WTC11 (cell line): ENCODE data around the gene FAM110A. TPM values are rescaled to one million over a fixed set of nuclear protein-coding genes. Genes with fewer than 3 reads are reported as not detected.

Experiments used
- ATAC-seq: fragments of 200-7000 bp; cut with Tn5 transposase; 2 replicates; pipeline ENCODE4 v1.10.0; 2021; ENCODE audit warnings: mild to moderate bottlenecking, moderate library complexity
- CTCF ChIA-PET: fragments of 300-600 bp; sonication (Branson Sonifier 250); formaldehyde crosslinking; loops from one replicate; lab custom pipeline; 2021; ENCODE audit warnings: antibody characterized with exemption; lab: Charles Lee
- POLR2A ChIA-PET: fragments of 350-600 bp; sonication (Branson Sonifier 250); formaldehyde crosslinking; loops from one replicate; lab custom pipeline; 2021; ENCODE audit warnings: antibody characterized with exemption; lab: Charles Lee
- DNase-seq: peaks from one replicate; pipeline ENCODE4 v3.0.0; 2021; ENCODE audit warnings: low spot score
- H3K27ac Mint-ChIP-seq: 2 replicates; pipeline ENCODE4 v1.8.0; 2021; ENCODE audit warnings: mixed read lengths
- H3K27me3 Mint-ChIP-seq: 2 replicates; pipeline ENCODE4 v1.8.0; 2021; ENCODE audit warnings: low read depth, mild to moderate bottlenecking, moderate library complexity, mixed read lengths
- H3K36me3 Mint-ChIP-seq: 2 replicates; pipeline ENCODE4 v1.8.0; 2021; ENCODE audit warnings: mixed read lengths
- H3K4me1 Mint-ChIP-seq: 2 replicates; pipeline ENCODE4 v1.8.0; 2022; ENCODE audit warnings: mixed read lengths
- H3K4me3 Mint-ChIP-seq: 2 replicates; pipeline ENCODE4 v1.8.0; 2021; ENCODE audit warnings: mild to moderate bottlenecking, moderate library complexity, mixed read lengths
- H3K9me3 Mint-ChIP-seq: 2 replicates; pipeline ENCODE4 v1.8.0; 2021; ENCODE audit warnings: mixed read lengths
- CREM ChIP-seq: sonication (generic); formaldehyde crosslinking; IDR thresholded peaks from 2 replicates; pipeline ENCODE4 v1.8.1; 2022; ENCODE audit warnings: mild to moderate bottlenecking, missing genetic modification reagents, moderate library complexity
- ESRRA ChIP-seq: sonication (generic); formaldehyde crosslinking; IDR thresholded peaks from 2 replicates; pipeline ENCODE4 v1.8.1; 2022; ENCODE audit warnings: mild to moderate bottlenecking, missing genetic modification reagents, borderline replicate concordance
- FOXP1 ChIP-seq: sonication (generic); formaldehyde crosslinking; IDR thresholded peaks from 2 replicates; pipeline ENCODE4 v1.8.0; 2022; ENCODE audit warnings: missing genetic modification reagents, mild to moderate bottlenecking, moderate library complexity, borderline replicate concordance
- GRHL2 ChIP-seq: fragments of 250-450 bp; sonication (Bioruptor Pico); IDR thresholded peaks from 2 replicates; pipeline ENCODE4 v1.8.0; 2022; ENCODE audit warnings: mild to moderate bottlenecking, moderate library complexity; ENCODE audit not compliant: insufficient replicate concordance, severe bottlenecking
- MYBL2 ChIP-seq: sonication (generic); formaldehyde crosslinking; IDR thresholded peaks from 2 replicates; pipeline ENCODE4 v1.8.1; 2023; ENCODE audit warnings: mild to moderate bottlenecking, moderate library complexity, missing genetic modification reagents
- NFE2L1 ChIP-seq: sonication (generic); formaldehyde crosslinking; IDR thresholded peaks from 2 replicates; pipeline ENCODE4 v1.8.1; 2023; ENCODE audit warnings: missing genetic modification reagents
- NR1H2 ChIP-seq: sonication (generic); formaldehyde crosslinking; IDR thresholded peaks from 2 replicates; pipeline ENCODE4 v1.9.0; 2021; ENCODE audit warnings: mild to moderate bottlenecking, moderate library complexity, missing genetic modification reagents
- RELA ChIP-seq: sonication (generic); formaldehyde crosslinking; IDR thresholded peaks from 2 replicates; pipeline ENCODE4 v1.8.1; 2022; ENCODE audit warnings: missing genetic modification reagents, mild to moderate bottlenecking, borderline replicate concordance
- SMAD3 ChIP-seq: sonication (generic); formaldehyde crosslinking; IDR thresholded peaks from 2 replicates; pipeline ENCODE4 v1.8.0; 2022; ENCODE audit warnings: missing genetic modification reagents, mild to moderate bottlenecking, borderline replicate concordance
- TEAD4 ChIP-seq: sonication (generic); formaldehyde crosslinking; IDR thresholded peaks from 2 replicates; pipeline ENCODE4 v1.8.0; 2022; ENCODE audit warnings: mild to moderate bottlenecking, missing genetic modification reagents
- TP53 ChIP-seq: sonication (generic); formaldehyde crosslinking; IDR thresholded peaks from 2 replicates; pipeline ENCODE4 v1.8.1; 2023; ENCODE audit warnings: mild to moderate bottlenecking, missing genetic modification reagents
- ZBTB21 ChIP-seq: sonication (generic); formaldehyde crosslinking; IDR thresholded peaks from 2 replicates; pipeline ENCODE4 v1.8.1; 2023; ENCODE audit warnings: mild to moderate bottlenecking, missing genetic modification reagents, borderline replicate concordance
- ZNF138 ChIP-seq: sonication (generic); formaldehyde crosslinking; conservative IDR thresholded peaks from 2 replicates; pipeline ENCODE4 v1.8.1; 2022; ENCODE audit warnings: mild to moderate bottlenecking, moderate library complexity, missing genetic modification reagents
- ZNF671 ChIP-seq: fragments of 250-450 bp; sonication (Bioruptor Pico); IDR thresholded peaks from 2 replicates; pipeline ENCODE4 v1.8.0; 2021; ENCODE audit warnings: mild to moderate bottlenecking
- total RNA-seq: library from RNA; stranded (reverse); gene quantifications from 3 replicates; pipeline ENCODE4 v1.2.3, GENCODE V29; 2021
- TF ChIP-seq, protein P1 (sequence below): fragments of 200-600 bp; IDR thresholded peaks from 2 replicates; pipeline ENCODE4 v1.8.0; 2022; ENCODE audit warnings: antibody characterized with exemption
- TF ChIP-seq, protein P2 (sequence below): fragments of 250-450 bp; sonication (Bioruptor Pico); IDR thresholded peaks from 2 replicates; pipeline ENCODE4 v1.9.0; 2021; ENCODE audit warnings: mild to moderate bottlenecking, borderline replicate concordance
- TF ChIP-seq, protein P3 (sequence below): sonication (generic); formaldehyde crosslinking; IDR thresholded peaks from 2 replicates; pipeline ENCODE4 v1.8.1; 2023; ENCODE audit warnings: mild to moderate bottlenecking, missing genetic modification reagents, moderate library complexity
- TF ChIP-seq, protein P4 (sequence below): sonication (generic); formaldehyde crosslinking; IDR thresholded peaks from 2 replicates; pipeline ENCODE4 v1.8.1; 2023; ENCODE audit warnings: mild to moderate bottlenecking, missing genetic modification reagents
- TF ChIP-seq, protein P5 (sequence below): sonication (generic); formaldehyde crosslinking; IDR thresholded peaks from 2 replicates; pipeline ENCODE4 v1.8.0; 2023; ENCODE audit warnings: missing genetic modification reagents, mild to moderate bottlenecking, borderline replicate concordance

The FAM110A gene
- total RNA-seq, 1 experiment from 2014 or later = 18.8 TPM

DNA sequence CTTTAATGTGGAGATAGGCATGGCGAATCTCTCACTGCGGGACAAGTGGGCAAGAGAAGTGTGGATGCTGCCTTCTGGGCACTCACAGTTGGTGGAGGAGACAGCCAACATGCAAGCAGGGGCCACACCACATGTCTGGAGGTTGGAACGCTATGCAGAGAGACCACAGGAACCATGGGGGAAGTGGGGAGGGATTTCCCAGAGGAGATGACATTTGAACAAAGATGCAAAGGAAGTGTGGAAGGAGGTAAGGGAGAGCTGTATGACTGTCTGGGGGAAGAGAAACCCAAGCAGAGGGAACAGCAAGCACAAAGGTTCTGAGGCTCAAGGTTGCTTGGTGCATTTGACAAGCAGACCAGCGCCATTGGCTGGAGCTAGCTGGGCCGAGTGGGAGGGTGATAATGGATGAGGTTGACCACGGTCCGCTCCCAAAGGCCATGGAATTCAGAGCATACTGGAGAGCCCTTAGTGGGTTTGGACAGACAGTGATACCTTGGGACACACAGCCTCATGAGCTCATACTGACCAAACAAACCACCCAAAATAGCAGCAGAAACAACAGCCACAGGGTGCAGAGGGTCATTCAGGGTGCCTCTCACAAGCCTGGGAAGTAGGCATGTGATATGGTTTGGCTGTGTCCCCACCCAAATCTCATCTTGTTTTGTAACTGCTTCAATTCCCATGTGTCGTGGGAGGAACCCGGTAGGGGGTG is 7.6 kb upstream of the FAM110A start:
- DNase-seq (no peak), ATAC-seq (no peak)
- no peak overlapping the region for H3K27ac Mint-ChIP-seq

More for the DNA sequence above, 7.6 kb upstream of the FAM110A start:
- no peaks in the 10 kb centered on the region; the same call in 1 of the 2 replicates for H3K27me3 Mint-ChIP-seq
- ChIA-PET CTCF (interaction anchor here (1.3 kb wide), 1 partner anchor 59 kb away, joined by 3 read pairs; no protein-coding TSS in a partner anchor), POLR2A (interaction anchor here (0.6 kb wide), 1 partner anchor 24 kb away, joined by 4 read pairs; no protein-coding TSS in a partner anchor)
- TF ChIP-seq TEAD4 (no peak), RELA (CRISPR knock-in tag) (no peak), ZNF671 (CRISPR knock-in tag) (no peak), SMAD3 (CRISPR knock-in tag) (no peak), ESRRA (CRISPR knock-in tag) (no peak), CREM (no peak), NFE2L1 (CRISPR knock-in tag) (no peak), MYBL2 (no peak), ZBTB21 (CRISPR knock-in tag) (no peak), GRHL2 (CRISPR knock-in tag) (no peak), FOXP1 (CRISPR knock-in tag) (no peak), NR1H2 (no peak), TP53 (CRISPR knock-in tag) (no peak), ZNF138 (CRISPR knock-in tag) (no peak)
- TF ChIP-seq, protein P1, sequence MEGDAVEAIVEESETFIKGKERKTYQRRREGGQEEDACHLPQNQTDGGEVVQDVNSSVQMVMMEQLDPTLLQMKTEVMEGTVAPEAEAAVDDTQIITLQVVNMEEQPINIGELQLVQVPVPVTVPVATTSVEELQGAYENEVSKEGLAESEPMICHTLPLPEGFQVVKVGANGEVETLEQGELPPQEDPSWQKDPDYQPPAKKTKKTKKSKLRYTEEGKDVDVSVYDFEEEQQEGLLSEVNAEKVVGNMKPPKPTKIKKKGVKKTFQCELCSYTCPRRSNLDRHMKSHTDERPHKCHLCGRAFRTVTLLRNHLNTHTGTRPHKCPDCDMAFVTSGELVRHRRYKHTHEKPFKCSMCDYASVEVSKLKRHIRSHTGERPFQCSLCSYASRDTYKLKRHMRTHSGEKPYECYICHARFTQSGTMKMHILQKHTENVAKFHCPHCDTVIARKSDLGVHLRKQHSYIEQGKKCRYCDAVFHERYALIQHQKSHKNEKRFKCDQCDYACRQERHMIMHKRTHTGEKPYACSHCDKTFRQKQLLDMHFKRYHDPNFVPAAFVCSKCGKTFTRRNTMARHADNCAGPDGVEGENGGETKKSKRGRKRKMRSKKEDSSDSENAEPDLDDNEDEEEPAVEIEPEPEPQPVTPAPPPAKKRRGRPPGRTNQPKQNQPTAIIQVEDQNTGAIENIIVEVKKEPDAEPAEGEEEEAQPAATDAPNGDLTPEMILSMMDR = no peak
- TF ChIP-seq, protein P2, sequence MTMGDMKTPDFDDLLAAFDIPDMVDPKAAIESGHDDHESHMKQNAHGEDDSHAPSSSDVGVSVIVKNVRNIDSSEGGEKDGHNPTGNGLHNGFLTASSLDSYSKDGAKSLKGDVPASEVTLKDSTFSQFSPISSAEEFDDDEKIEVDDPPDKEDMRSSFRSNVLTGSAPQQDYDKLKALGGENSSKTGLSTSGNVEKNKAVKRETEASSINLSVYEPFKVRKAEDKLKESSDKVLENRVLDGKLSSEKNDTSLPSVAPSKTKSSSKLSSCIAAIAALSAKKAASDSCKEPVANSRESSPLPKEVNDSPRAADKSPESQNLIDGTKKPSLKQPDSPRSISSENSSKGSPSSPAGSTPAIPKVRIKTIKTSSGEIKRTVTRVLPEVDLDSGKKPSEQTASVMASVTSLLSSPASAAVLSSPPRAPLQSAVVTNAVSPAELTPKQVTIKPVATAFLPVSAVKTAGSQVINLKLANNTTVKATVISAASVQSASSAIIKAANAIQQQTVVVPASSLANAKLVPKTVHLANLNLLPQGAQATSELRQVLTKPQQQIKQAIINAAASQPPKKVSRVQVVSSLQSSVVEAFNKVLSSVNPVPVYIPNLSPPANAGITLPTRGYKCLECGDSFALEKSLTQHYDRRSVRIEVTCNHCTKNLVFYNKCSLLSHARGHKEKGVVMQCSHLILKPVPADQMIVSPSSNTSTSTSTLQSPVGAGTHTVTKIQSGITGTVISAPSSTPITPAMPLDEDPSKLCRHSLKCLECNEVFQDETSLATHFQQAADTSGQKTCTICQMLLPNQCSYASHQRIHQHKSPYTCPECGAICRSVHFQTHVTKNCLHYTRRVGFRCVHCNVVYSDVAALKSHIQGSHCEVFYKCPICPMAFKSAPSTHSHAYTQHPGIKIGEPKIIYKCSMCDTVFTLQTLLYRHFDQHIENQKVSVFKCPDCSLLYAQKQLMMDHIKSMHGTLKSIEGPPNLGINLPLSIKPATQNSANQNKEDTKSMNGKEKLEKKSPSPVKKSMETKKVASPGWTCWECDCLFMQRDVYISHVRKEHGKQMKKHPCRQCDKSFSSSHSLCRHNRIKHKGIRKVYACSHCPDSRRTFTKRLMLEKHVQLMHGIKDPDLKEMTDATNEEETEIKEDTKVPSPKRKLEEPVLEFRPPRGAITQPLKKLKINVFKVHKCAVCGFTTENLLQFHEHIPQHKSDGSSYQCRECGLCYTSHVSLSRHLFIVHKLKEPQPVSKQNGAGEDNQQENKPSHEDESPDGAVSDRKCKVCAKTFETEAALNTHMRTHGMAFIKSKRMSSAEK = no peak
- TF ChIP-seq, protein P3, sequence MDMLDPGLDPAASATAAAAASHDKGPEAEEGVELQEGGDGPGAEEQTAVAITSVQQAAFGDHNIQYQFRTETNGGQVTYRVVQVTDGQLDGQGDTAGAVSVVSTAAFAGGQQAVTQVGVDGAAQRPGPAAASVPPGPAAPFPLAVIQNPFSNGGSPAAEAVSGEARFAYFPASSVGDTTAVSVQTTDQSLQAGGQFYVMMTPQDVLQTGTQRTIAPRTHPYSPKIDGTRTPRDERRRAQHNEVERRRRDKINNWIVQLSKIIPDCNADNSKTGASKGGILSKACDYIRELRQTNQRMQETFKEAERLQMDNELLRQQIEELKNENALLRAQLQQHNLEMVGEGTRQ = no peak
- TF ChIP-seq, protein P4, sequence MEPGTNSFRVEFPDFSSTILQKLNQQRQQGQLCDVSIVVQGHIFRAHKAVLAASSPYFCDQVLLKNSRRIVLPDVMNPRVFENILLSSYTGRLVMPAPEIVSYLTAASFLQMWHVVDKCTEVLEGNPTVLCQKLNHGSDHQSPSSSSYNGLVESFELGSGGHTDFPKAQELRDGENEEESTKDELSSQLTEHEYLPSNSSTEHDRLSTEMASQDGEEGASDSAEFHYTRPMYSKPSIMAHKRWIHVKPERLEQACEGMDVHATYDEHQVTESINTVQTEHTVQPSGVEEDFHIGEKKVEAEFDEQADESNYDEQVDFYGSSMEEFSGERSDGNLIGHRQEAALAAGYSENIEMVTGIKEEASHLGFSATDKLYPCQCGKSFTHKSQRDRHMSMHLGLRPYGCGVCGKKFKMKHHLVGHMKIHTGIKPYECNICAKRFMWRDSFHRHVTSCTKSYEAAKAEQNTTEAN = no peak
- TF ChIP-seq, protein P5, sequence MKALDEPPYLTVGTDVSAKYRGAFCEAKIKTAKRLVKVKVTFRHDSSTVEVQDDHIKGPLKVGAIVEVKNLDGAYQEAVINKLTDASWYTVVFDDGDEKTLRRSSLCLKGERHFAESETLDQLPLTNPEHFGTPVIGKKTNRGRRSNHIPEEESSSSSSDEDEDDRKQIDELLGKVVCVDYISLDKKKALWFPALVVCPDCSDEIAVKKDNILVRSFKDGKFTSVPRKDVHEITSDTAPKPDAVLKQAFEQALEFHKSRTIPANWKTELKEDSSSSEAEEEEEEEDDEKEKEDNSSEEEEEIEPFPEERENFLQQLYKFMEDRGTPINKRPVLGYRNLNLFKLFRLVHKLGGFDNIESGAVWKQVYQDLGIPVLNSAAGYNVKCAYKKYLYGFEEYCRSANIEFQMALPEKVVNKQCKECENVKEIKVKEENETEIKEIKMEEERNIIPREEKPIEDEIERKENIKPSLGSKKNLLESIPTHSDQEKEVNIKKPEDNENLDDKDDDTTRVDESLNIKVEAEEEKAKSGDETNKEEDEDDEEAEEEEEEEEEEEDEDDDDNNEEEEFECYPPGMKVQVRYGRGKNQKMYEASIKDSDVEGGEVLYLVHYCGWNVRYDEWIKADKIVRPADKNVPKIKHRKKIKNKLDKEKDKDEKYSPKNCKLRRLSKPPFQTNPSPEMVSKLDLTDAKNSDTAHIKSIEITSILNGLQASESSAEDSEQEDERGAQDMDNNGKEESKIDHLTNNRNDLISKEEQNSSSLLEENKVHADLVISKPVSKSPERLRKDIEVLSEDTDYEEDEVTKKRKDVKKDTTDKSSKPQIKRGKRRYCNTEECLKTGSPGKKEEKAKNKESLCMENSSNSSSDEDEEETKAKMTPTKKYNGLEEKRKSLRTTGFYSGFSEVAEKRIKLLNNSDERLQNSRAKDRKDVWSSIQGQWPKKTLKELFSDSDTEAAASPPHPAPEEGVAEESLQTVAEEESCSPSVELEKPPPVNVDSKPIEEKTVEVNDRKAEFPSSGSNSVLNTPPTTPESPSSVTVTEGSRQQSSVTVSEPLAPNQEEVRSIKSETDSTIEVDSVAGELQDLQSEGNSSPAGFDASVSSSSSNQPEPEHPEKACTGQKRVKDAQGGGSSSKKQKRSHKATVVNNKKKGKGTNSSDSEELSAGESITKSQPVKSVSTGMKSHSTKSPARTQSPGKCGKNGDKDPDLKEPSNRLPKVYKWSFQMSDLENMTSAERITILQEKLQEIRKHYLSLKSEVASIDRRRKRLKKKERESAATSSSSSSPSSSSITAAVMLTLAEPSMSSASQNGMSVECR = no peak
- H3K4me1 Mint-ChIP-seq = peaks cover 11% of the 10 kb centered on the region
- no peaks in the 10 kb centered on the region for H3K36me3 Mint-ChIP-seq
- H3K9me3 Mint-ChIP-seq = no peaks in the 10 kb centered on the region
- no peak overlapping the region for H3K4me3 Mint-ChIP-seq
